ENCODE measurements around the gene LRRC7. TPM values are rescaled to one million over a fixed set of nuclear protein-coding genes. Genes with fewer than 3 reads are reported as not detected.

Gene LRRC7
- total and polyA plus RNA-seq, 8 donors: 0.12 to 2.2 (median 0.90) TPM

DNA sequence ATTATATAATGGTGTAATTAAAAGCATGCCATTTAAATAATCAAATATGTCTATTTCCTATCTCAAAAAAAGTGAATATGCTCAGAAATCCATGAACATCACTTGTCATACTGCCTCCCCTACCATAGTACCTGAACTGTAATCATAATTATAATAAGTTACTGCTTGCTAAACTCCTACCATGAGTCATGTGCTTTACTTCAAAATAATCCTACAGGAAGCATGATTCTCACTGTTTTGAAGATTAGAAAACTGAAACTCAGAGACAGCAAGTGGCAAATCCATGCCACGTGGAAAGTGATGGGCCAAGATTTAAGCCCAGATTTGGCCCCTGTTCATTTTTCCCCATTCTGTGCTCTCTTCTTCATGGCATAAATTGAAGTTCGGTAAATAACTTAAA is 5.2 kb downstream of the LRRC7 start:
- 63 to 83% methylated on average over 2 of the region's 2 CpGs for WGBS, 2 donors
- intact Hi-C loops (cut with DNase I): no loop called here

GRCh38 chr1:69573911-69574310 is 6.2 kb downstream of the LRRC7 start:
- FAIRE-seq: no peak
- 41 to 46% methylated on average over 2 of the region's 2 CpGs for WGBS, 2 donors

More for the DNA sequence above, 5.2 kb downstream of the LRRC7 start:
- TF ChIP-seq, protein P1, sequence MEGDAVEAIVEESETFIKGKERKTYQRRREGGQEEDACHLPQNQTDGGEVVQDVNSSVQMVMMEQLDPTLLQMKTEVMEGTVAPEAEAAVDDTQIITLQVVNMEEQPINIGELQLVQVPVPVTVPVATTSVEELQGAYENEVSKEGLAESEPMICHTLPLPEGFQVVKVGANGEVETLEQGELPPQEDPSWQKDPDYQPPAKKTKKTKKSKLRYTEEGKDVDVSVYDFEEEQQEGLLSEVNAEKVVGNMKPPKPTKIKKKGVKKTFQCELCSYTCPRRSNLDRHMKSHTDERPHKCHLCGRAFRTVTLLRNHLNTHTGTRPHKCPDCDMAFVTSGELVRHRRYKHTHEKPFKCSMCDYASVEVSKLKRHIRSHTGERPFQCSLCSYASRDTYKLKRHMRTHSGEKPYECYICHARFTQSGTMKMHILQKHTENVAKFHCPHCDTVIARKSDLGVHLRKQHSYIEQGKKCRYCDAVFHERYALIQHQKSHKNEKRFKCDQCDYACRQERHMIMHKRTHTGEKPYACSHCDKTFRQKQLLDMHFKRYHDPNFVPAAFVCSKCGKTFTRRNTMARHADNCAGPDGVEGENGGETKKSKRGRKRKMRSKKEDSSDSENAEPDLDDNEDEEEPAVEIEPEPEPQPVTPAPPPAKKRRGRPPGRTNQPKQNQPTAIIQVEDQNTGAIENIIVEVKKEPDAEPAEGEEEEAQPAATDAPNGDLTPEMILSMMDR (IDR thresholded peaks at IDR 0.05): no peak
- Histone ChIP-seq H3K4me1 (no peaks in the 10 kb centered on the region), H3K9me3 (no peaks in the 10 kb centered on the region), H3K27me3 (peaks cover 0 to 5% (median 0%) of the 10 kb centered on the region in 4 donors), H3K36me3 (no peaks in the 10 kb centered on the region), H3K27ac (no peak overlapping the region), H3K4me3 (no peak overlapping the region)
- no peak for ATAC-seq
- no peak for DNase-seq
- FAIRE-seq: no peak

GRCh38 chr1:69585666-69586065 is 17.9 kb downstream of the LRRC7 start:
- Histone ChIP-seq H3K36me3 (no peaks in the 10 kb centered on the region), H3K27ac (no peak overlapping the region), H3K9me3 (no peaks in the 10 kb centered on the region), H3K4me3 (no peak overlapping the region), H3K27me3 (no peaks in the 10 kb centered on the region), H3K4me1 (no peaks in the 10 kb centered on the region)
- ATAC-seq (no peak), DNase-seq (no peak), FAIRE-seq (no peak)
- TF ChIP-seq, protein P1 (IDR thresholded peaks at IDR 0.05): no peak
- 65 to 66% methylated on average over 2 of the region's 2 CpGs for WGBS, 2 donors
- intact Hi-C loops (cut with DNase I): no loop called here

More at GRCh38 chr1:69573911-69574310, 6.2 kb downstream of the LRRC7 start:
- intact Hi-C loops (cut with DNase I): no loop called here
- no peak for DNase-seq
- Histone ChIP-seq H3K36me3 (no peaks in the 10 kb centered on the region), H3K4me3 (no peak overlapping the region), H3K4me1 (no peaks in the 10 kb centered on the region), H3K27me3 (peaks cover 0 to 5% (median 0%) of the 10 kb centered on the region in 4 donors), H3K27ac (no peak overlapping the region), H3K9me3 (no peaks in the 10 kb centered on the region)
- TF ChIP-seq, protein P1 (IDR thresholded peaks at IDR 0.05): no peak
- ATAC-seq: no peak

DNA sequence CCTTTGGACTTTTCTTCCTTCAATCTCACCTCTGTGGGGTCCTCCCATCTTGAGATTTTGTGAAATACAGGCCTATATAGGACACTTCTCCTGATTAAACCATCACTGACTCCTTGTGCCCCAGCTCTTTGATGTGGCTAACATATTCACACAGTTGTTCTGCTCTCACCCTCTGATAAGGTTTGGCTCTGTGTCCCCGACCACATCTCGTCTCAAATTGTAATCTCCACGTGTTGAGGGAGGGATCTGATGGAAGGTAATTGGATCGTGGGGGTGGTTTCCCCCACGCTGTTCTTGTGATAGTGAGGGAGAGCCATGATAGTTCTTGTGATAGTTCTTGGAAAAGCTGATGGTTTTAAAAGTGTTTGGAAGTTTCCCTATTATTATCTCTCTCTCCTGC is 19.7 kb downstream of the LRRC7 start:
- Histone ChIP-seq H3K27me3 (no peaks in the 10 kb centered on the region), H3K9me3 (no peaks in the 10 kb centered on the region), H3K27ac (no peak overlapping the region), H3K4me3 (no peak overlapping the region), H3K4me1 (no peaks in the 10 kb centered on the region), H3K36me3 (no peaks in the 10 kb centered on the region)
- WGBS, 2 donors: 47 to 58% methylated on average over 5 of the region's 5 CpGs
- TF ChIP-seq, protein P1 (IDR thresholded peaks at IDR 0.05): no peak
- no peak for ATAC-seq
- FAIRE-seq: no peak
- intact Hi-C loops (cut with DNase I): no loop called here
- DNase-seq: no peak

- ATAC-seq (no peak), FAIRE-seq (no peak), DNase-seq (no peak)
- Histone ChIP-seq H3K36me3 (no peaks in the 10 kb centered on the region), H3K27me3 (no peaks in the 10 kb centered on the region), H3K4me1 (no peaks in the 10 kb centered on the region), H3K9me3 (no peaks in the 10 kb centered on the region), H3K27ac (no peak overlapping the region), H3K4me3 (no peak overlapping the region)
- intact Hi-C loops (cut with DNase I): no loop called here
- TF ChIP-seq, protein P1 (IDR thresholded peaks at IDR 0.05): no peak
- whole genome bisulfite sequencing, 2 donors: 80 to 82% methylated on average over 1 of the region's 1 CpG
These were observed 22.1 kb downstream of the LRRC7 start for GRCh38 chr1:69589799-69590198.

Data from pancreas (tissue), 10 donors.